Endothelial cell of umbilical vein (primary cell): ENCODE results near the gene GSG1L. TPM values are rescaled to one million over a fixed set of nuclear protein-coding genes. Genes with fewer than 3 reads are reported as not detected.

ENCODE experiments used
- BruUV-seq: library from RNA; stranded (reverse); fragments of 400-500 nt; replicated peaks from 2 replicates; lab custom pipeline; 2021; lab: Mats Ljungman, UMichigan
- CTCF ChIA-PET: fragments of 300-600, 350-600 bp; sonication (Branson Sonifier 250); formaldehyde crosslinking; loops from one replicate; lab custom pipeline; 2021; ENCODE audit warnings: antibody characterized with exemption, inconsistent platforms; lab: Charles Lee
- POLR2A ChIA-PET: fragments of 300-600, 350-600 bp; sonication (Branson Sonifier 250); formaldehyde crosslinking; loops from one replicate; lab custom pipeline; 2021; ENCODE audit warnings: antibody characterized with exemption, inconsistent platforms; lab: Charles Lee
- DNase-seq: peaks from one replicate; pipeline ENCODE4 v3.0.0-alpha.2; 2011; ENCODE audit warnings: low read depth, low spot score
- FAIRE-seq: peaks from 2 replicates; lab custom pipeline; 2011; peaks lifted over from hg19 to GRCh38; lab: Jason Lieb, UNC
- H2AFZ ChIP-seq: 2 replicates; pipeline ENCODE4 v1.6.0; 2012; ENCODE audit warnings: low read depth, low read length, control low read depth, inconsistent platforms
- H3K27ac ChIP-seq: 2 replicates; pipeline ENCODE4 v1.5.1; 2011; ENCODE audit warnings: low read depth, mild to moderate bottlenecking, control low read depth, low read length, moderate library complexity; ENCODE audit not compliant: insufficient read depth
- H3K27me3 ChIP-seq, 2 experiments: 2 replicates each; pipeline versions ENCODE4 v1.6.0 to v1.6.1; 2011; ENCODE audit warnings: low read length in 2 of 2, mixed read lengths in 1 of 2; ENCODE audit not compliant: control insufficient read depth in 2 of 2, insufficient read depth in 2 of 2
- H3K36me3 ChIP-seq, 2 experiments: 2 replicates in 1 of 2; 3 replicates in 1 of 2; pipeline ENCODE4 v1.5.1; 2011; ENCODE audit warnings: low read length in 2 of 2, mild to moderate bottlenecking in 1 of 2, moderate library complexity in 1 of 2; ENCODE audit not compliant: control insufficient read depth in 2 of 2, insufficient read depth in 2 of 2; ENCODE audit errors: extremely low read depth in 1 of 2
- H3K4me1 ChIP-seq: 3 replicates; pipeline ENCODE4 v1.5.1; 2011; ENCODE audit warnings: mild to moderate bottlenecking, low read length; ENCODE audit not compliant: control insufficient read depth, insufficient read depth; ENCODE audit errors: extremely low read depth
- H3K4me2 ChIP-seq: 2 replicates; pipeline ENCODE4 v1.6.1; 2011; ENCODE audit warnings: low read length, control low read depth, mixed read lengths; ENCODE audit not compliant: insufficient read depth
- H3K4me3 ChIP-seq, 3 experiments: fragments of 200-600 bp in 1 of 3; sonication (generic), shearing (Covaris generic) in 1 of 3; replicated peaks in 1 of 3; 2 replicates each; pipeline ENCODE4 v1.5.1; 2011 to 2016; ENCODE audit warnings: control low read depth in 3 of 3, low read length in 3 of 3, mild to moderate bottlenecking in 2 of 3, inconsistent platforms in 1 of 3, low read depth in 1 of 3, moderate library complexity in 1 of 3; ENCODE audit not compliant: insufficient read depth in 1 of 3
- H3K79me2 ChIP-seq: 2 replicates; pipeline ENCODE4 v1.6.0; 2012; ENCODE audit warnings: low read length, inconsistent platforms; ENCODE audit not compliant: control insufficient read depth, insufficient read depth
- H3K9ac ChIP-seq: replicated peaks from 2 replicates; pipeline ENCODE3; 2011; ENCODE audit warnings: low read length, control low read depth; ENCODE audit not compliant: insufficient read depth; ENCODE audit errors: extremely low read depth
- H3K9me1 ChIP-seq: replicated peaks from 3 replicates; pipeline ENCODE4 v1.6.0; 2011; ENCODE audit warnings: mild to moderate bottlenecking, low read length; ENCODE audit not compliant: control insufficient read depth, insufficient read depth; ENCODE audit errors: extremely low read depth
- H3K9me3 ChIP-seq: replicated peaks from 2 replicates; pipeline ENCODE4 v1.5.1; 2012; ENCODE audit warnings: low read length, inconsistent platforms; ENCODE audit not compliant: control insufficient read depth, insufficient read depth
- H4K20me1 ChIP-seq: replicated peaks from 2 replicates; pipeline ENCODE3; 2011; ENCODE audit warnings: mild to moderate bottlenecking, low read length; ENCODE audit not compliant: control insufficient read depth, insufficient read depth; ENCODE audit errors: extremely low read depth
- CTCF ChIP-seq, 2 donors: IDR thresholded peaks; 1 replicate in 1 of 2; 2 replicates in 1 of 2; pipeline ENCODE4 v1.5.1; 2011; ENCODE audit warnings: low read length in 2 of 2, mild to moderate bottlenecking in 2 of 2, moderate library complexity in 2 of 2, control low read depth in 1 of 2, inconsistent platforms in 1 of 2, low read depth in 1 of 2; ENCODE audit not compliant: insufficient read depth in 1 of 2; ENCODE audit errors: extremely low read depth in 1 of 2
- EZH2 ChIP-seq: IDR thresholded peaks from 2 replicates; pipeline ENCODE4 v1.6.1; 2012; ENCODE audit warnings: borderline replicate concordance, low read depth, mild to moderate bottlenecking, moderate library complexity, low read length, inconsistent platforms; ENCODE audit not compliant: severe bottlenecking
- FOS ChIP-seq: IDR thresholded peaks from 2 replicates; pipeline ENCODE4 v1.6.1; 2011; ENCODE audit warnings: mild to moderate bottlenecking, low read length, moderate library complexity, borderline replicate concordance; ENCODE audit not compliant: insufficient read depth
- GATA2 ChIP-seq: IDR thresholded peaks from 2 replicates; pipeline ENCODE4 v1.7.0; 2011; ENCODE audit warnings: low read depth, mild to moderate bottlenecking, moderate library complexity, mixed read lengths, low read length; ENCODE audit not compliant: insufficient read length, insufficient read depth
- JUN ChIP-seq: IDR thresholded peaks from 2 replicates; pipeline ENCODE4 v1.6.1; 2011; ENCODE audit warnings: borderline replicate concordance, low read depth; ENCODE audit not compliant: insufficient read length, insufficient read depth
- MAX ChIP-seq: IDR thresholded peaks from 2 replicates; pipeline ENCODE4 v1.6.1; 2011; ENCODE audit not compliant: insufficient read depth, insufficient read length
- MYC ChIP-seq: IDR thresholded peaks from one replicate; pipeline ENCODE4 v1.6.1; 2011; ENCODE audit warnings: mild to moderate bottlenecking, low read depth, low read length
- POLR2A ChIP-seq: IDR thresholded peaks from 2 replicates; pipeline ENCODE4 v1.6.1; 2012; ENCODE audit warnings: low read depth, mild to moderate bottlenecking, control low read depth, low read length
- POLR2AphosphoS5 ChIP-seq: IDR thresholded peaks from 2 replicates; pipeline ENCODE4 v1.6.1; 2012; ENCODE audit warnings: low read depth, mild to moderate bottlenecking, control low read depth, low read length, moderate library complexity; ENCODE audit not compliant: insufficient read depth
- dilution Hi-C: fragments of 300-500 bp; cut with MboI; formaldehyde crosslinking; loops from one replicate; pipeline ENCODE4 v1.15.0; 2019; ENCODE audit warnings: low sequenced_read_pairs; ENCODE audit not compliant: extremely low pct_ligation_motif_present
- intact Hi-C: fragments of 100-400 bp; cut with micrococcal nuclease; formaldehyde crosslinking; loops from one replicate; pipeline ENCODE4 v1.10.0; 2022
- polyA plus RNA-seq, 4 experiments: library from polyadenylated mRNA; depleted of rRNA in 3 of 4; stranded (reverse) in 3 of 4; unstranded in 1 of 4; fragments of >200 nt; gene quantifications; 2 replicates each; pipeline versions ENCODE4 v1.2.1 to v1.2.3, GENCODE V29; 2011 to 2012; ENCODE audit warnings: missing spikeins in 1 of 4
- total RNA-seq: library from RNA; stranded (reverse); gene quantifications from 2 replicates; pipeline ENCODE4 v1.2.3, GENCODE V29; 2021

Gene GSG1L
- total and polyA plus RNA-seq, 2 donors (not counting 3 experiments of a cell fraction or from before 2014, with no cell fraction given) = 0.06 TPM; not detected in 1

DNA sequence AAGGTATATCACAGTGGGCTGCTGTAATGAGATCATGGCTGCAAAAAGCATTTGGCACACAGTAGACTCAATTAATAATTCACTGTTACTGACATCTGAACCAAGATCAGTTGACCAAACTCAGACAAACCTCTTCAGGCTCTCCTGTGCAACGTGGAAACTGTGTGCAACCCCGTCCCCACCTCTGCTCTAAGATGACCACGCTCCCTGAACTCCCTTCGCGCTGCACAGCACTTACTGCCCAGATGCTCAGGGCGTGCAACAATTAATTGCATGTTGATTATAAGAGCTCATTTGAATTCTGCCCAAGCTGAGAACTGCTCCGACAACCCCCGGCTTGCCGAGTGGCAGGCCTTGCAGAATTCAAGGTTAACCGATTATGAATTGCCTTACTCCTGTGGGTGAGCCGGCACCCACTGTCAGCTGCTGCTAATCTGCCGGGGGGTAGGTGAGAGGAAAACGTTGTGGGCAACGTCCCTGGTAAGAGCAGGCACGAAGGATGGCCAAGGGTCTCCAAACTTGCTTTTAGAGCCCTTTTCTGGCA lies 1.3 kb upstream of the GSG1L start:
- H3K9me1 ChIP-seq = no peaks in the 10 kb centered on the region
- H4K20me1 ChIP-seq = no peaks in the 10 kb centered on the region
- H3K4me2 ChIP-seq = no peak overlapping the region
- dilution Hi-C loops = no loop called here
- H3K36me3 ChIP-seq = no peaks in the 10 kb centered on the region
- FAIRE-seq = no peak
- no peaks in the 10 kb centered on the region for H3K9me3 ChIP-seq
- no peak overlapping the region for H3K27ac ChIP-seq
- H3K4me1 ChIP-seq = no peaks in the 10 kb centered on the region
- H2AFZ ChIP-seq = no peak overlapping the region
- H3K9ac ChIP-seq = no peak overlapping the region
- no peaks in the 10 kb centered on the region for H3K79me2 ChIP-seq
- no peak overlapping the region for H3K4me3 ChIP-seq
- no peak for TF ChIP-seq MAX
- TF ChIP-seq POLR2AphosphoS5 = no peak
- TF ChIP-seq JUN = no peak
- TF ChIP-seq EZH2 = no peak
- no peak for TF ChIP-seq POLR2A
- TF ChIP-seq FOS = no peak
- ChIA-PET POLR2A (no interaction called here), CTCF (no interaction called here)
- intact Hi-C loops = no loop called here
- peaks cover 21 to 43% of the 10 kb centered on the region in 2 experiments for H3K27me3 ChIP-seq
- no TSS peak for BruUV-seq
- DNase-seq = no peak

DNA sequence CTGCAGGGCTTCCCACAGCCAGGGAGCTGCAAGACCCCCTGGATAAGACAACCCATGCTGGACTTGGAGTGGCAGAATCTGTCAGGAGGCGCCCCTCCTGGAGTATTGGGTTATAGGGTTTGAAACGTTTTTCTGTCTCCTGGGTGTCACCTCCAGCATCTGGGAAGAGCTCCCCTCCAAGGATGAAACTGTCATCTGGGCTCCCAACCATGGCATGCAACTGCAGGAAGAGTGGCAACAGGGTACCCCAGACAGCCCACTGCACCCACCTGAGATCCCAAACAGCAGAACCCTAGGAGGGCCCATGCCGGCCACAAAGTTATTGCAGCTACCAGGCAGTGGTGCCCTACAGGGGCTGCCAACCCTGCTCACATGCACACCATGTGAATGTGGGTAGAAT lies 636 bp upstream of the GSG1L start:
- H3K4me2 ChIP-seq = no peak overlapping the region
- no peaks in the 10 kb centered on the region for H3K79me2 ChIP-seq
- no peak for DNase-seq
- POLR2A ChIA-PET = no interaction called here
- H3K4me3 ChIP-seq = no peak overlapping the region
- H3K36me3 ChIP-seq = no peaks in the 10 kb centered on the region
- FAIRE-seq = no peak
- TF ChIP-seq EZH2 = no peak
- TF ChIP-seq MAX = no peak
- TF ChIP-seq GATA2 = no peak
- TF ChIP-seq JUN = no peak
- no peak for TF ChIP-seq FOS
- TF ChIP-seq CTCF (IDR thresholded peaks at IDR 0.05; ENCODE audit: extremely low read depth in 1 of 2, insufficient read depth in 1 of 2, low read depth in 1 of 2, low read length in 2 of 2) = no peak
- no peak for TF ChIP-seq MYC
- TF ChIP-seq POLR2A = no peak
- TF ChIP-seq POLR2AphosphoS5 = no peak
- H3K9me1 ChIP-seq = no peaks in the 10 kb centered on the region
- no peak overlapping the region for H3K9ac ChIP-seq
- no peaks in the 10 kb centered on the region for H3K4me1 ChIP-seq
- BruUV-seq = no TSS peak
- dilution Hi-C loops = no loop called here
- no peaks in the 10 kb centered on the region for H4K20me1 ChIP-seq
- CTCF ChIA-PET = no interaction called here
- H2AFZ ChIP-seq = no peak overlapping the region
- H3K9me3 ChIP-seq = no peaks in the 10 kb centered on the region
- H3K27ac ChIP-seq = no peak overlapping the region
- peaks cover 21 to 43% of the 10 kb centered on the region in 2 experiments for H3K27me3 ChIP-seq
- intact Hi-C loops = no loop called here
